Retinal pigment epithelial cell (primary cell): Measurements from ENCODE around the gene KIAA1143.

Source experiments
- DNase-seq: peaks from one replicate; pipeline ENCODE4 v3.0.0-alpha.2; 2010; ENCODE audit warnings: low read depth
- H3K4me3 ChIP-seq: 2 replicates; pipeline ENCODE4 v1.5.1; 2011; ENCODE audit warnings: mild to moderate bottlenecking, low read length, control low read depth, moderate library complexity
- TF ChIP-seq, protein P1 (sequence below): conservative IDR thresholded peaks from 2 replicates; pipeline ENCODE4 v1.5.1; 2011; ENCODE audit warnings: low read depth, low read length, control low read depth, inconsistent platforms

The KIAA1143 gene

GRCh38 chr3:44771424-44772098, 10.1 kb upstream of the KIAA1143 start:
- no peak overlapping the region for H3K4me3 ChIP-seq
- DNase-seq, result no peak
- TF ChIP-seq, protein P1, sequence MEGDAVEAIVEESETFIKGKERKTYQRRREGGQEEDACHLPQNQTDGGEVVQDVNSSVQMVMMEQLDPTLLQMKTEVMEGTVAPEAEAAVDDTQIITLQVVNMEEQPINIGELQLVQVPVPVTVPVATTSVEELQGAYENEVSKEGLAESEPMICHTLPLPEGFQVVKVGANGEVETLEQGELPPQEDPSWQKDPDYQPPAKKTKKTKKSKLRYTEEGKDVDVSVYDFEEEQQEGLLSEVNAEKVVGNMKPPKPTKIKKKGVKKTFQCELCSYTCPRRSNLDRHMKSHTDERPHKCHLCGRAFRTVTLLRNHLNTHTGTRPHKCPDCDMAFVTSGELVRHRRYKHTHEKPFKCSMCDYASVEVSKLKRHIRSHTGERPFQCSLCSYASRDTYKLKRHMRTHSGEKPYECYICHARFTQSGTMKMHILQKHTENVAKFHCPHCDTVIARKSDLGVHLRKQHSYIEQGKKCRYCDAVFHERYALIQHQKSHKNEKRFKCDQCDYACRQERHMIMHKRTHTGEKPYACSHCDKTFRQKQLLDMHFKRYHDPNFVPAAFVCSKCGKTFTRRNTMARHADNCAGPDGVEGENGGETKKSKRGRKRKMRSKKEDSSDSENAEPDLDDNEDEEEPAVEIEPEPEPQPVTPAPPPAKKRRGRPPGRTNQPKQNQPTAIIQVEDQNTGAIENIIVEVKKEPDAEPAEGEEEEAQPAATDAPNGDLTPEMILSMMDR, result no peak

GRCh38 chr3:44764248-44764647, 2.8 kb upstream of the KIAA1143 start:
- no peak overlapping the region for H3K4me3 ChIP-seq
- TF ChIP-seq, protein P1, result no peak
- no peak for DNase-seq

- peak overlapping the region; percentile 96 for H3K4me3 ChIP-seq
- no peak for DNase-seq
- TF ChIP-seq, protein P1, result no peak
Observed at GRCh38 chr3:44762690-44763089, 1.3 kb upstream of the KIAA1143 start.

- no peak for DNase-seq
- peak overlapping the region; percentile 96 for H3K4me3 ChIP-seq
- TF ChIP-seq, protein P1, result no peak
Observed at GRCh38 chr3:44762170-44762677, 805 bp upstream of the KIAA1143 start.

DNA sequence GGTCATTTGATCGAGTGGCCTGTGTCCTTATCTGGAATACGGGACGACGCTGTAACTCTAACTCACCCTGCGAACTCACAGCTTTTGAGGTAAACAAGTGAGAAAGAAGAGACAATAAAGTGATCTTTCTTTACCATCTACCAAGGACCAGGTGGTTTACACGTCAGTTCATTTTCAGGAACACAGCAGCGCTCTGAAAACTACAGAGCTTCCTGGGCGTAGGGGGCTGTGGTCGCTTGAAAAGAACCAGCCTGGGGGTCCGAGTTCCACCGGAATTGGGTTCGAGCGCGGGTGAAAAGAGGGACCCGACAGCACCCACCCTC, 357 bp downstream of the KIAA1143 start:
- no peak for DNase-seq
- TF ChIP-seq, protein P1, result no peak
- H3K4me3 ChIP-seq, result peak overlapping the region; percentile 96

DNA sequence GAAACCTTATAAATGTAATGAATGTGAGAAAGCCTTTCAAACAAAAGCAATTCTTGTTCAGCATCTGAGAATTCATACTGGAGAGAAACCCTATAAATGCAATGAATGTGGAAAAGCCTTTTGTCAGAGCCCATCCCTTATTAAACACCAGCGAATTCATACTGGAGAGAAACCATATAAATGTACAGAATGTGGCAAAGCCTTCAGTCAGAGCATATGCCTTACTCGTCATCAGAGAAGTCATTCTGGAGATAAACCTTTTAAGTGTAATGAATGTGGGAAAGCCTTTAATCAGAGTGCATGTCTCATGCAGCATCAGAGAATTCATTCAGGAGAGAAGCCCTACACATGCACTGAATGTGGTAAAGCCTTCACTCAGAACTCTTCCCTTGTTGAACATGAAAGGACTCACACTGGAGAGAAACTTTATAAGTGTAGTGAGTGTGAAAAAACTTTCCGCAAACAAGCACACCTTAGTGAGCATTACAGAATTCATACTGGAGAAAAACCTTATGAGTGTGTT, 26.7 kb downstream of the KIAA1143 start:
- no peak for DNase-seq
- no peak overlapping the region for H3K4me3 ChIP-seq
- TF ChIP-seq, protein P1, result no peak

DNA sequence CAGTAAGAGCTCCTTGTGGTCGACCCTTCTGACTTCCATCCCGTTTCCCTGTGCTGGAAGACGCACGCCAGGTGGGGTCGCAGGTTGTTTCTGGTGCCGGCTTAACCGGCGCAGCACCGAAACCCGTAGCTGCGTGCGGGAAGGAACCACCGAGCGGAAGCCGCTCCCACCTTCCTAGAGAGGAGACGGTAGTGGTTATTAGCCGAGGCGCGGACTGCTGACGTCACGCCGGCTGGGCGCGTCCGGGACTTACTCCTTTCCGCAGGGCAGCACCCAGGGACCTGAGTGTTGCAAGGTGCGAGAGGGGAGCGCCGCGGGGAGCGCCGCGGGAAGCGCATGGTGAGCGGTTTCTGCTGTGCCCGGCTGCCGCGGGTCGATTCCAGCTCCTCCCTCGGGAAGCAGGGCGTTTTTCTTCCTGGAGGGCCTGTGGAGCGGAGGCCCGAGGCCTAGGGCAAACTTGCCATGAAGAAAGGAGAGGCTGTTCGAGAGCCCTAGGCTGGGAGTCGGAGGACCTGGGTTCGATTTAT, 32.0 kb downstream of the KIAA1143 start, which contains the start of gene ZNF501:
Gene ZNF501 (plus strand): TSS at position 252 of the 527 bp plus-strand sequence. CDS start 4,787 bp downstream, outside the sequence.
- peak; percentile 80 for DNase-seq
- H3K4me3 ChIP-seq, result peak within 1 kb of the TSS; percentile 82

More for the DNA sequence above, 32.0 kb downstream of the KIAA1143 start, which contains the start of gene ZNF501:
- TF ChIP-seq, protein P1, result no peak
